Measurements from ENCODE around the gene STON1.
"Not testable (repeated sequence)": the region's sequence is repeated elsewhere in the genome, so short reads cannot be mapped to it uniquely, and the experiment has no call there.

Gene STON1

DNA sequence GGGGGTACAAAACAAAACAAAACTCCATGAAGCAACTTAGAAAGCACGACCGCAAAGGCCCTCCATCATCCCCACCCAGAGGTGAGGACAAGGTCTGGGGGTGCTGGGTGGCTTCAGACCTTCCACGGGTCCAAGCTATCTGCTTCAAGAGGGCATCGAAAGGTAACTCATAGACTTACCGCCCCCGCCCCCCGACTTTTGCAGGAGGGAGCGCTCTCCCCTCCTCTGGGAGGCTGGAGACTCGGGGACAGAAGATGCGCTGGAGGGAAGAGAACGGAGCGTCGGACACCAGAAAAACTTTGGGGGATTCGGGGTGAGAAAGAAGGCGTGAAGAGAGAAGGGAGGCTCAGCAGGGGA, 300 bp upstream of the STON1 start:
- no peak for DNase-seq

DNA sequence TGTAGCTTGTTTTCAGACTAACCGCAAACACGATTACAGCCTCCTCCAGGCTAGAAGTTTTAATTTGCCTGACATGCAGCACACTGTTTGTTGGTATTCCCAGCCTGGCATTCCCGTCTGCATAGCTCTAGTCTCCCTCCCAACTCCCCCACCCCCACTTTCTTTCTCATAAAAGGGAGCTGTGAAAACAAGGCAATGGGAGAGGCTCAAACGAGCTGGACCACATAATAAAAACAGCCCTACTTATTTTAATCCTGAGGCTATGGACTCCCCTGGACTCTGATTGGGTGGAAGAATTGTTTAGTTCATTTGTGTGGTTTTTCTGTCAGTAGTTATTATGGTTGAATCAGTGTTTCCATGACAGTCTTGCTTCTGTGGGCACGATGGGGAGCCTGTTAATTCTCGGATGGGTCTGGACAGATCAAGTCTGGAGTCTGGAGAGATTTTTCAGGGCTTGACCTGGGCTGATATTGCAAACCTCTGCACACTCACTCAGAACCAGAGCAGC, 1.2 kb downstream of the STON1 start:
- no peak for DNase-seq

DNA sequence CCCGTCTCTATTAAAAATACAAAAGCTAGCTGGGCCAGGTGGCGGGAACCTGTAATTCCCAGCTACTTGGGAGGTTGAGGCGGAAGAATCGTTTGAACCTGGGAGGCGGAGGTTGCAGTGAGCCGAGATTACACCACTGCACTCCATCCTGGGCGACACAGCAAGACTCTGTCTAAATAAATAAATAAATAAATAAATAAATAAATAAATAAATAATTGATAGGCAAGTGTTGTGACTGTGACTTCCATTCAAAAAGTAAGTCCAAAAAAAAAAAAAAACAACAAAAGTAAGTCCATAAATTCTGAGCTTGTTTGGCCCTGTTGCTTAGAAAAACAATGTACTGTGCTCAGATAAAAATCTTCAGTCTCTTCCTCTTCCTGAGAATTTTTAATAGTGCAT, 2.2 kb downstream of the STON1 start:
- no peak for DNase-seq

DNA sequence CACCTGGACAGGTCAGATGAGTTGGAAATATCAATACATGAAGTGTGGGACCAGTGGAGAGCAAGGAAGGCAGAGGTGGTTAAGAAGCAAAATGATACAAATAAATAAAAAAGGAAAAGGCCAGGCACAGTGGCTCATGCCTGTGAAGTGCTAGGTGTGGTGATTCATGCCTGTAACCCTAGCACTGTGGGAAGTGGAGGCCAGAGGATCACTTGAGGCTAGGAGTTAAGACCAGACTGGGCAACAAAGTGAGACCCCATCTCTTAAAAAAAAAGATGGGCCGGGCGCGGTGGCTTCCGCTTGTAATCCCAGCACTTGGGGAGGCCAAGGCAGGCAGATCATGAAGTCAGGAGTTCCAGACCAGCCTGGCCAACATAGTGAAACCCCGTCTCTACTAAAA, 2.9 kb downstream of the STON1 start:
- no peak for DNase-seq

DNA sequence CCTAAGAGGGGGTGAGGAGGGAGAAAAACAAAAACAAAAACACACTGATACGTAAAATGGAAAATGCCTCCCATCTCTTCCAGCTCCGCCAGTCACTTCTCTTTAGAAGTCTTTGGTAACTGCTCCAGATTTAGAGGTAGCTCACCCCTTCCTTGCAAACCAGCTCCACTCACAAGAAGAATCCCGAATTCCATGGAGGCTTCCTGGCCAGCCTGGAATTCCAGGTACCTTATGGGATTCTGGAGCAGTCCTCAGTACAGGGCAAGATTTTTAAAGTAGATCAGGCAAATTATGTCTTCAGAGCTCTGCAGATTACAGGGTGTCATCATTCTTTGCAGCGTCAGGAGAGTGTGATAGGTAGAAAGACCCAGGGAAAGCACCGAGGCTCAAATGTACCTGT, 4.8 kb downstream of the STON1 start:
- no peak for DNase-seq

DNA sequence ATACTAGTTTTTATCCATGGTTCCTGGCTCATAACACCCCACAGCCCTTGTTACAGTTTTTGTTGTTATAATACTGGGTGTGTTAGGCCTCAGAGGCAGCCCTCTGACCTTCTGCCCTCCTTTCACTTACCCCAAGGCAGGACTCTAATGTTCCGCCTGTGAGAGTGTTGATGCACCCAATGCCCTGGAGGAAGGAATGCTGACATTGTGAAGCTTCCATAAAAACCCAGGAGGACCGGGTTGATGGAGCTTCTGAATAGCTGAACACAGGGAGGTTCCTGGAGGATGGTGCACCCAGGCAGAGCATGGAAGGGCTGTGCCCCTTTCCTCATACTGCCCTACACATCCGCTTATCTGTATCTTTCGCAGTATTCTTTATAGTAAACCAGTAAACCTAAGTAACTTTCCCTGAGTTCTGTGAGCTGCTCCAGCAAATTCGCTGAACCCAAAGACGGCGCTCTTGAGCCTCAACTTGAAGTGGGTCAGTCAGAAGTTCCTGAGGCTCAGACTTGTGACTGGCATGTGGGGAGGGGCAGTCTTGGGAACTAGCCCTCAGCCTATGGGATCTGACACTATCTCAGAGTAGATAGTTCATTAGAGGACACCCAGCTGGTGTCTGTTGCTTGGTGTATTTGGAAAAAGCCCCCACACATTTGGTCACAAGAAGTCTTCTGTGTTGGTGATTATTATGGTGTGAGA, 10.4 kb downstream of the STON1 start:
- DNase-seq: no peak

DNA sequence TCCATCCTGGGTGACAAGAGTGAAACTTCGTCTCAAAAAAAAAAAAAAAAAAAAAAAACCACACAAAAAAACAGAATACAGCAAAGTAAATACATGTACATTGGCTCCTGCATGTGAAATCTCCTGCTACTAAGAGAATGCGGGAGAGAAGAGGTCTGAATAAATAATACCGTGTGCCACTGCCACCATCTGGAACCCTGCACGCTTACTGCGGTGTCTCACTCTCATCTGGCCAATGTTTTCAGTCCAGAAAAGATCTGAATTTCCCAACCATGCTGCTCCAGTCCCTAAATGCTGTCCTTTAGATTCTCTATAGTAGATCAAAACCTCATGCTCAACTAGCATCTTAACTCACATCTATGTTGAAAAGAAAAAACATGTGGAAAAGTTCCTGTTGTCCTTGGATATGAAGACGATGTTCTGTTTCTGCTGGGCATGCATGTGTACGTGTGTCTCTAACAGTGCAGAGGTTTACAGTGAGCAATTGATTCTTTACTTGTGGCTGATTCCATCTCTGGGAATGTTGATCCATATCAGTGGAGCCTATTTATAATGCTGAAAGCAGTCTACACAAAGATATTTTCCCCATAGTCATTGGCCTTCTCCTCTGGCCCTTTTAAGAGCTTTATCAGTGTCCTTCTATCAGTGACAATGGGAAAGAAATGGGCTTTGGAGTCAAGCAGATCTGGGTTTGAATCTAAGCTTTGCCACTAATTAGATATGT, 11.9 kb downstream of the STON1 start:
- DNase-seq: no peak

DNA sequence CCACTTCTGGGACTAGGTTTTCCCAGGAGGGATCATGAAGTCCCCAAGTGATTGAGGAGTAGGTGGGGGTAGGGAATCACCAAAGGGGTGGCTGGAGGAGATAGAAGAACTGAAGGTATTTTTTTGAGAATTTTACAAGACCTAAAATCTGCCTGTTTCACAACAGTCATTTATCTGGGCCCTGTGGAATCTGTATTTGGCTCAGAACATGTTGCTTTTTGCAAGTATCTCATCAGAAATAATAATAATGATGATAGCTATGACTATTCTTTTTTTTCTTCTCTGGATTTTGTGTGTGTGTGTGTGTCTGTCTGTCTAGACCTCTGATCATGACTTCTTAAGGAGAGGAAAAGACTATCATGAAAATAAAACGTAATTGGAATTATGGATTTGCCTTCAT, 13.9 kb downstream of the STON1 start:
- DNase-seq: no peak

DNA sequence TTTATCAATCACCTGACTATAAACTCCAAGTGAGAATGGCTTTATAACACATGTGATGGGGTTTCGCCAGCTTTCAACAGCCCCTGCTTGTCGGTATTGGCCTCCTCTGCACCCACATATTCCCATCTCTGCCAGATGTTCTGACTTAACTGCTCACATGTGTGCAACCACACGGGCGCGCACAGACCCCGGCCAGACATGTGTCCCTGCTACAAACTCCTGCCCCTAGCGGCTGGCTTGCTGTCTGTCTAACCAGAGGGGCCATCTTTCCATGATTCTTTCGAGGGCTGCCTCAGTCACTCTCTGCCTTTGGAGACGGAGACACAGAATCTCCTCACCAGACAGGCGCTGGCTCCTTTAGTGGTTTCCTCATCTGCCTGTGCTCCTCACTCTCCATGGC, 15.3 kb downstream of the STON1 start:
- no peak for DNase-seq

DNA sequence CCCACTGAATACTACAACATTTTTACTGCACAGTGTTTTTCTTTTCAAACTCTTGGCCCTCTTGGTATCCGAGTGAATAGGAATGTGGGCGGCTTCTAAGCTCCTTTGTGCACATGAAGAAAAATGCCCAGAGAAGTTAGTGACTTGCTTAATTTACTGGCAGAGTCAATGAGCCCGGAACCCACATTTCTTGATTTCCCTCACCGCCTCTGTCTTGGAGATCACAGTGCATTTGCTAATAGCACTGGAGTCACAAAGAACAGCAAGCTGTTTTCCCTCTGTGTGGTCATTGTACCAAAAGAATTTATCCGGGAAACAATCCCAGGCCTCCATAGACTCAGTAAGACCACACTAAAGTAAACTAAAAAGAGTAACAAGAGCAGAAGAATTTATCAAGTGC, 18.9 kb downstream of the STON1 start:
- no peak for DNase-seq

DNA sequence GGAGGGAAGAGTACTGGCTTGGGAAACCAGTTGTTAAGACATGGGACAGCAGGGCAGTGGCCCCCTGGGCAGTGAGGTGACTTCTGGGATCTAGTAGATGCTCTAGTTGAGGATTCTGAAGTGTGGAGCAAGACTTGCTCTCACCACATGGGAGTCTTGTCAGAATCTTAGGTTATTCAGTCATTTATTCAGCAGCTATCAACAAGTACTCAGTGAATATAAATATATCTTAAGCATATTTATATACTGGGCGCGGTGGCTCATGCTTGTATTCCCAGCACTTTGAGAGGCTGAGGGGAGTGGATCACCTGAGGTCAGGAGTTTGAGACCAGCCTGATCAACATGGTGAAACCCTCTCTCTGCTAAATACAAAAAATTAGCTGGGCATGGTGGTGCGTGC, 20.0 kb downstream of the STON1 start:
- no peak for DNase-seq

DNA sequence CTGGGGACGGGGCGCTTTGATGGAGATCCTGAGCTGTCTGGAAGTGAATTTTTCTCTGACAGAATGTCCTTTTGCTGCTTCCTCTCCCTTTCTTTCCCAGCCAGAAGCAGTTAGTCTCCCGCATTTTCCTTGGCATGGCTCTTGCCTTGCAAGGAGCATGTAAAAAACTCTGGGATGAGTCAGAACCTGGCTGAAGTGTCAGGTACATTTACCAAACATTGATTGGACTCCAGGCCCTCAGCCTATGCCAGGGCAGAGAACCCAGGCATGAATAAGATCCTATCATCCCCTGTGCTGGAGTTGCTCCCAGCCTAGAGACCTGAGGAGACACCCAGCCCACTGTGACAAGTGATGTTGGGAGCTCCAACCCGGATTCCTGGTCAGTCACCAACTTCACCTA, 21.6 kb downstream of the STON1 start:
- no peak for DNase-seq

DNA sequence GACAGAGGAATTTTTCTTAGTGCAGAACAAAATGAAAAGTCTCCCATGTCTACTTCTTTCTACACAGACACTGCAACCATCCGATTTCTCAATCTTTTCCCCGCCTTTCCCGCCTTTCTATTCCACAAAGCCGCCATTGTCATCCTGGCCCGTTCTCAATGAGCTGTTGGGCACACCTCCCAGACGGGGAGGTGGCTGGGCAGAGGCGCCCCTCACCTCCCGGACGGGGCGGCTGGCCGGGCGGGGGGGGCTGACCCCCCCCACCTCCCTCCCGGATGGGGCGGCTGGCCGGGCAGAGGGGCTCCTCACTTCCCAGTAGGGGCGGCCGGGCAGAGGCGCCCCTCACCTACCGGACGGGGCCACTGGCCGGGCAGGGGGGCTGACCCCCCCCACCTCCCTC, 25.1 kb downstream of the STON1 start:
- DNase-seq: not testable (repeated sequence)

DNA sequence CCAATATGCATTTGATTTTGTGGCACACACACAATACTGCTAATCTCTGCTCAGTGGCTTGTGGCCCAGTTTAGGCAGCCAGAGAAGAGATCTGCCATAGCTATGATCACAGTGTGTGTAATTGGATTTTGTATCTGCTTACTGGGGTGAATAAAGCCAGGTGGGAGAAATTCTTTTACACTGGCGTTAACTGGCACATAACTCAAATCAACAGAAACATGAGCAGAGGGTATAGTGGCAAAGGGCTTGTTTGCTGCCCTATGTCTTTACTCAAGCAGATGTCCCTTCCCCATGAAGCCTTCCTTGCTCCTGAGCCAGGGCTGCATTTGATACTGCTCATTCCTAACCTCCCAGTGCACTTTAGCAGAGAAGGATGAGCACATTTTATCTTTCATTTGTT, 28.5 kb downstream of the STON1 start:
- DNase-seq: peak; percentile 2

DNA sequence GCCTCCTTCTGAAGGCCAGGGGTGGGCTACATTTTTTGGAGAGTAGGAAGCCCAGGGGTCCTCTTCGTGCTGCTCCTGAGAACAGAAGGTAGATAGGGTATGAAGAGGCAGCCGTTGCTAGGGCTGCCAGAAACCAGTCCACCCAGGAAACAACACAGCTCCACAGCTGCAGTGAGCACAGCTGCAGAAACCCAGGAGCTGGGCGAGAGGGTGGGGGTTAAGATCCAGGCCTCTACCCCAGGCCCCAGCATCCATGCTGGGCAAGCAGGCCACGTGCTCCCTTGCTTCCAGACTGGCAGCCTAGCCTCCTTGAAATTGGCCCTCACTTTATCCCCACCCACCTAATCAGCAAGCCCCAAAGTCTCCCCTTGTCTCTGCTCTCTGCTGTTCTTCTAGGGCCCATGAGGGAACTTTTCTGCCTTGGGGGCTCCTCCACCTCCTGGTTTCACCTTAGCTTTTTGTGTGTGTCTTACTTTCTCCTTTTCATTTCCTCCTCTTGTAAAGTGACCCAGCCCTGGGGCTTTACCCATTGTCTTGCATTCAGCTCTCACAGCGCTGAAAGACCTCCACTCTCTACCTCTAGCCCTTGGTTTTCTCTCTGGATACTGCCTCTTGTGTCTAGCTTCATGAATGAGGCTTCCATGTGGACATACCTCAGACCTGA, 30.7 kb downstream of the STON1 start:
- DNase-seq: no peak

DNA sequence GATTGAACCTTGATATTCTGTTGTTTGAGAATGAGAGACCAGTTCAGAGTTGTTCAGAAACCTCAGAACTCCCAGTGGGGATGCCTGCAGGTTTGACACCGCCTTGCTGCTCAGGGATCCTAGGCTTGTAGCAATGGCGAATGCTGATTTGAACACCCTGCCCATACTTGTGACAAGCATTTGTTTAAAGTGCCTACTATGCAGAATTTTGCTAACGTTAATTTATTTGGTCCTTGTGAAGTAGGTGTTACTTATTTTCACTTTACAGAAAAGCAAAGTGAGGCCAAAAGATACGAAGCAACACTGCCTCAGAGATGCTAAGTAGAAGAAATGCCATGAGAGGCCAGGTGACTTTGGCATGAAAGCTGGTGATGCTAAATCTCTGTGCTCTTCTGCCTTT, 32.3 kb downstream of the STON1 start:
- DNase-seq: no peak

DNA sequence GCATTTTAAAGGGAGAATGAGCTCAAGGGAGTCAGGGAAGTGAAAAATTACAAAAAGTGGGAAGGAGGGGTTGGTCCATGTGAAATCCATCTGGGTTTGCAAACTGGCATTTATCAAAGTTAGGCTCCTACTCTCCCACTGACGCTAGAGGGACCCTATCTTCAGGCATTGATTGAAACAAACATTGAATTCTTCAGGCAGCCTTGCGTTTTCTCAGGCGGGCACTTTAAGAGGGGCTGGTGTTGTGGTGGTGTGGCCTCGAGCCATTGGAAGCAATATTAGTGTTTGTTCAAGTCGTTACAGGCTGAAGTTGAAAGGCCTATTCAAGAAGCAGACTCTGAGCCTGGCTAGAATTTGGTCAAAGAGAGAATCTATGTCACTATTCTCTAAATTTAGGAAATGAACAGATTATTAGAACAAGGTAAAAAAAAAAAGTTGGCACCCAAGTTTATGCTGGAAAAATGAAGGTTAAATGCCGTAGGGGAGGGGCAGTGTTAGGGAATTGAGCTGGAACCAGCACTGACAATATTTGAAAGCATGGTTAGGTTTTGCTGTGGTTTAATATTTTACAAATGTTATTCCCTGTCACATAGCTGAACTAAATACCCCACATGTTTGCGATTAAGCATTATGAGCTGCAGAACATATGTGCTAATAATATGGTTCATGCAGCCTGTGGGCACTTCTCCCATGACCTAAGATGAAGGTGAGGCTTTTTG, 36.8 kb downstream of the STON1 start:
- DNase-seq: no peak

DNA sequence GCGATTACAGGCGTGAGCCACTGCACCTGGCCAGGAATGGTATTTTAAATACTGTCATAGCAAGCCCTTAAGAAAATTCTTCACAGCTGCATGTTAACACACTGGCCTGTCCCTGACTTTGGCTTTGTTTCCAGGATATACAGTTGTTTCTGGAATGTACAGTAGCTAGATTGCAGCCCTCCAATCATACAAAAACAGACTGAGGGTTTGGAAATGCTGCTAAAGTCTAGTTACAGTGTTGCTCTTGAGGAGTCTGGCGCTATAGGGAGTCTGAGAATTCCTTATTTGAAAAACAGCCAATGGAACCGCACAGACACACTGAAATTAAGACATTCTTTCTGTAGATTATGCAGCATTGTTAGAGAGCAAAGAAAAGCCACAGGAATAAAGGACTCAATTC, 37.7 kb downstream of the STON1 start:
- DNase-seq: no peak

DNA sequence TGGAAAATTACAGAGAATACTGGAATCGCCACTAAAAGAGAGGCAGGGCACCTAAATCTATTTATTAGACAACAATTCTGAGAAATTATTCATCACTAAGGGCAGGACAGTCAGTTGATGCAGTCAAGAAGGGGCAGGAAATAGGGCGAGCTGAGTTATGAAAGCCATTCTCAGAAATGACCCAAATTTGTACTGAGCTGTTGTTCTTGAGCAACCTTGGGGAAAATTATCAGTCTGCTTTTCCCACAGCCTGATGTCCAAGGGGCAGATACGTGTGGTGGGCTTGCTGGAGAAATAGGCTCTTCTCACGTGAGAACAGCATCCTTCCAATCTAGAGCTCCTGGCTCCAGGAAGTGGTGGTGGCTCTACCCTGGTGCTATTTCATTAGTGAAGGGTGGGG, 38.6 kb downstream of the STON1 start:
- DNase-seq: no peak

DNA sequence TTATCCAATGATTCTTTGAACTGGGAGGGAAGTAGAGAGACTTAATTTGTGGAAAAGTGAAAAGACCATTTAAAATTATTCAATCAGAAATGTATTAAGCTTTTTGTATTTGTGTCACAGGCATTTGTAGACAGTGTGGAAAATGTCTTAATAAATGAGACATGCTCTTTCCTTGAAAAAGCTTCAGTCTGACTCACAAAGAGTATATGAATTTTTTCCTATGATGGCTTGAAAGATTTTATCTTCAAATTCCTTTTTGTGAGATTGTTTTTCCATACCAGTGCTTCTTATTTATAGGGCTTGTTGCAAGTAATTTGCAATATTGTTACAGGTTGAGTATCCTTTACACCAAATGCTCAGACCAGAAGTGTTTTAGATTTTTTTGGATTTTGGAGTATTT, 39.5 kb downstream of the STON1 start:
- no peak for DNase-seq

DNA sequence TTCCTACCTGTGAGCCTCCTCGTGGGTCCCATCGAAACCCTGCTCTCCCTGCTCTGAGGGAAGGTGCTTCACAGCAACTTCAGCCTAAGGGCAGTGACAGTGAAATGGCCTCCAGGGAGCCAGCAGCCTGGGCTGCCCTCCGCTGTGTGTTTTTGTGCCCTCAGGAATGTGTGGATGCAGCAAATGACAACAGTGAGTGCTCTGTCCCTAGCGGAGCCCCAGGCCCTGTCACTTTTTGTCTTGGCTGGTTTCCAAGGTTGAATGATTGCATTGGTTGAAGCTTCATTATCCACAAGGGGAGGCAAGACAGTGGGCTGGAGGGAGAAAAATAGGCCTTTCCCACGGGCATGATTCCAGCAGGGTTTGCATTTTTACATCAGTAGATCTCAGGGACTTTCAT, 42.9 kb downstream of the STON1 start:
- DNase-seq: no peak

DNA sequence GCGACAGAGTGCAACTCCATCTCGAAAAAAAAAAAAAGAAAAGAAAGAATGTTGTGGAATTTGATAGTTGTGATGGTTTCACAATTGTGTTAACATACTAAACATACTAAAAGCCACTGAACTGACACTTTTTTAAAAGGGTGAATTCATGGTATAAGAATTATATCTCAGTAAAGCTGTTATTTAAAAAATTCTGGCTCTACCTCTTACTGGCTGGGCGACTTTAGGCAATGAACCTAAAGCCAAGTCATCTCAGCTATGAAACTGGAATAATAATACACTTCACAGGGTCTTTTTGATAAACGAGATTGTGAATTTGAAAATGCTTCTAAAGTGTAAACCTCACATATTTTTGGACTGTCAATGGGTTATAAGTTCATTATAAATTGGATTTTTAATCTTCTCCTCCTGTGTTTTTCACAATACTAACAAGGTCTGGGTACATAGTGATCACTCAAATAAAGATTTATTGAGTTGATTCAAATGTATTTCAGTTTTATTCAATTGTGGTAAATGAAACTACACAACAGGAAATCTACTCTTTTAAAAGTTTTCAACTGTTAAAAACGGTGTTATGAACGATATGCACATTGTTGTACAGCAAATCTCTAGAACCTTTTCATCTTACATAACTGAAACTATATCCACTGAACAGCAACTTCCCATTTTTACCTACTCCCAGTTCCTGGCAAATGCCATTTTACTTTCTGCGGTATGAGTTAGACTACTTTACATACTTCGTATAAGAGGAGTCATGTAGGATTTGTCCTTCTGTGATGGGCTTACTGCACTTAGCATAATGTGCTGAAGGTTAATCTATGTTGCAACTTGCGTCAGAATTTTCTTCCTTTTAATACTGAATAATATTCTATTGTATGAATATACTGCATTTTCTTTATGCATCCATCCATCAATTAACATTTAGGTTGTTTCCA, 44.7 kb downstream of the STON1 start:
- DNase-seq: no peak
